Glomerular visceral epithelial cell (primary cell): Measurements from ENCODE around the gene AHCY.
"Not testable (repeated sequence)": the region's sequence is repeated elsewhere in the genome, so short reads cannot be mapped to it uniquely, and the experiment has no call there.

Experiments used
- DNase-seq: peaks from one replicate; pipeline ENCODE4 v3.0.0-alpha.2; 2016; ENCODE audit errors: extremely low spot score

The AHCY gene

DNA sequence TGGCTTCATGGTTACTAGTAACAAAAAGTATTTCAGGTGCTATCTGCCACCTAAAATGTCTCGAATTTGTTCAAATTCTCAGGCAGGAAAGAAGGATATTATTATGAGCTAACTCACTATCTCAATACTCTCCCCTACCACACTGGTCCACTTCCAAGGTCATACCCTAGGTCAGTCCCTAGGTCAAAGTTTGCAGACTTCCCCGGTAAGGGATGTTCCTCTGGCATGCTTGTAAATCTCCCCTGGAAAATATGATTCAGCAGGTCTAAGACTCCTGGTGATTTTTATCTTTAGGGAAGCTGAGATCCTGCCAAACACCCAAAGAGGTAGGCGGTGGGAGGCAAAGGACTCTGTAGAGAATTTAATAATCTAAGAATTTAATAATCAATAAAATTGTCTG, 6.7 kb downstream of the AHCY start:
- DNase-seq: no peak

DNA sequence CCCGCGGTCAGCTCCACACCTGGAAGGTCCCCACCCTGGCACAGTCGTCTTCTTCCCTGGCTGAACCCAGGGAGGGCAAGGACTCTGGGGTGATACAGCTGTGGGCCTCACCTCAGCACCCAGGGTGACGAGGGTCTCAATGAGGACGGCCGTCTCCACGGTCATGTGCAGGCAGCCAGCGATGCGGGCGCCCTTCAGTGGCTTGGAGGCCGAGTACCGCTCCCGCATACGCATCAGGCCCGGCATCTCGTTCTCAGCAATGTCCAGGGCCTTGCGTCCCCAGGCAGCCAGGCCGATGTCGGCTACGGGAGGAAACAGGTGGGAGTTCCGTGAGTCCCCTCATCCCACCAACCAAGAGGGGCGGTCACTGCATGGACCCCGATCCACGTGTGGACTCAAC, 7.9 kb downstream of the AHCY start:
- no peak for DNase-seq

DNA sequence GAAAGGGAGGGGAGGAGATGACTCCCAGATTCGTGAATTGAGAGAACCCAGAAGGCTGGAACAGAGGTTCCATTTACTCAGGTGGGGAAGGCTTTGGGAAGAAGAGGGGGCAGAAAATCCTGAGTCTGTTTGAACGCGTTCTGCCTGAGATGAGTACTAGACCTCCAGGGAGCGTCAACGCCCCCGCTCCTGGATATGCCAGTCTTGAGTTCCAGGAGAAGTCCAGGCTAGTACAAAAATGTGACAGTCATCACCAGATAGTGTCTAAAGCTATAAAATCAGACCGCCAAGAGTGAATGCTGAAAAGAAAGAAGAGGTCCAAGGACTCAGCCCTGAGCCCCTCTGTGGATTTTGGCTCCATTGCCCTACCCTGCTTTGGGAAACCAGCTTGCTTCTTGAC, 8.6 kb downstream of the AHCY start:
- DNase-seq: no peak

DNA sequence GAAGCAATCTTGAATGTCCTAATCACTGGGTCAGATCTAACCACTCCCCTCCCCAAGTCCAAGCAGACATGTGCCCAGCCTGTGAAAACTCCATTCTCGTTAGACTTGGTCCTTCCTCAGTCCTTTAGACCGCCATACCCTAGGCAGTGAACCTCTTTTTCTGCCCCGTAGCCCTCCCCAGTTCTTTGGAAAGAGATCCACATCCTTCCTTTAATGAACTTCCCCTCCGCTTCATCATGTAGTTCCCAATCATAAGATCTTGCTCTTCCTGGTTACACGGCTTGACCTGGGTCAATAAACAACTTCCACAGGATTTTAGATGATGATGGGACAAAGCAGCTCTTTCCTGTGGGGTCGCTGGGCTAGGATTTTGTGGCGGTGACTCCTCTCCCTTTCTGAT, 9.6 kb downstream of the AHCY start:
- no peak for DNase-seq

DNA sequence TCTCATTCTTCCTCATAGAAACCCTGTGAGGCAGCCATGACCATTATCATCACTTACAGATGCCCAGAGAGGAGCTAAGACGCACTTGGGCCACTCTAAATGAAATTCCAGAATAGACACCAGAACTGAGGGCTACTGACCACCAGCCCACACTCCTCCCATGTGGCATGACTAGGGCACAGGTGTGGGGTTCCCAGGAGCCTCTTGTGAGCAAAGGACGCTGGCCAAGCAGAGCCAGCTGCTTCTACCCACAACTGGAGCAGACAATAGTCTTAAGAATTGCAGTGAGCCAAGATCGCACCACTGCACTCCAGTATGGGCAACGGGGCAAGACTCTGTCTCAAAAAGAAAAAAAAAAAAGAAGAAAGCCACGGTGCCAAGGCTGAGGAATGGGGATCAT, 10.0 kb downstream of the AHCY start:
- DNase-seq: no peak

DNA sequence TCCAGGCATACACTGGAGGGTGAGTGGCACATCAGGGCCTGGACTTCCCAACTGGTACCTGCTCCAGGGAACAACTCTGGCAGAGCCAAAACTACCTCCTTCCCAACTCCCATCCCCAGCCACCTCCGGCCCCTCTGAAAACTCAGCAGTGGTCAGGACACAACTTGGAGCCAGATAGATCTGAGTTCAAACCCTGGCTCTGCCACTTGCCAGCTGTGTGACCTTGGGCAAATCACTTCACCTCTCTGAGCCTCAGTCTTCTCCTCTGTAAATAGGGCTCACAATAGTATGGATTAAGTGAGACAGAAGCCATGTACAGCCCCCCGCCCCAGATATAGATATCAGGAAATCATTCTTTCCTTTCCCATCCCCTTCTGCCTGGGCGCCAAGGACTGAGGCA, 10.7 kb downstream of the AHCY start:
- no peak for DNase-seq

DNA sequence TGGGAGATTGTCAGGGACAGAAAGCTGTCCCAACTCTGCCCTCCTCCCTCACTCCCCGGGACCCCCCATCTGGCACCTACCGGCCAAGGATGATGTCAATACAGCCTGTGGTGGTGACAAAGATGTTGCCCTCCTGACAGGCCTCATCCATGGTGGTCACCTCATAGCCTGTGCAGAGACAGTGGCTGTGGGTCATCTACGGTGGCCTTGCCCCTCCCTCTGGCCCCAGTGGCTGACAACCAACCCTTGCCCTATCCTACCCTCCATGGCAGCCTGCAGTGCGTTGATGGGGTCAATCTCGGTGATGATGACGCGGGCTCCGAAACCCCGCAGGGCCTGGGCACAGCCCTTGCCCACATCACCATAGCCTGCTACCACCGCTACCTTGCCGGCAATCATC, 12.7 kb downstream of the AHCY start:
- DNase-seq: no peak

DNA sequence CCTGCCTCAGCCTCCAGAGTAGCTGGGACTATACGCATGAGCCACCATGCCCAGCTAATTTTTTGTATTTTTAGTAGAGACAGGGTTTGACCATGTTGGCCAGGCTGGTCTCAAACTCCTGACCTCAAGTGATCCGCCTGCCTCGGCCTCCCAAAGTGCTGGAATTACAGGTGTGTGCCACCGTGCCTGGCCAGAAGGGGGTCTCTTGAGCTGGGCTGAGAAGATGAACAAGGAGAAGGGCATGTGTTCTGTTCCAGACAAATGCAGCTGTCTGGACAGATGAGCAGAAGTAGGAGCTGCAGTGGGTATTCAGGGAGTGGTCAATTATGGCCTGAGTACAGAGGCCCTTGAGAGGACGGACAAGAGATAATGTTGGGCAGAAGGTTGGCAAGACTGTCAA, 15.7 kb downstream of the AHCY start:
- DNase-seq: not testable (repeated sequence)

DNA sequence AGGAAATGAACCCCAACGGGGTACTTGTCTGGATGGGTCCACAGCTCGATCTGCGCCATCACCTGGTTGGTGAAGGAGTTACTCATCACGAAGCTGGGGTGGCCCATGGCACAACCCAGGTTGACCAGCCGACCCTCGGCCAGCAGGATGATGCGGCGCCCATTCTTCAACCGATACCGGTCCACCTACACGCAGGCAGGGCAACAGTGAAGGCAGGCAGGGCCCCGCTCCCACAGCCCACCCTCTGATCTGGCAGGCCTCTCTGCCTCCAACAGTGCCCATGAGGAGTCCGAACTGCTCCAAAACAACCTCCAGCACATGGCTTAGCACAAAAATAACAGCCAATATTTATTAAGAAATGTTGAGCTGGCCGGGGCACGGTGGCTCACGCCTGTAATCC, 17.7 kb downstream of the AHCY start:
- no peak for DNase-seq

DNA sequence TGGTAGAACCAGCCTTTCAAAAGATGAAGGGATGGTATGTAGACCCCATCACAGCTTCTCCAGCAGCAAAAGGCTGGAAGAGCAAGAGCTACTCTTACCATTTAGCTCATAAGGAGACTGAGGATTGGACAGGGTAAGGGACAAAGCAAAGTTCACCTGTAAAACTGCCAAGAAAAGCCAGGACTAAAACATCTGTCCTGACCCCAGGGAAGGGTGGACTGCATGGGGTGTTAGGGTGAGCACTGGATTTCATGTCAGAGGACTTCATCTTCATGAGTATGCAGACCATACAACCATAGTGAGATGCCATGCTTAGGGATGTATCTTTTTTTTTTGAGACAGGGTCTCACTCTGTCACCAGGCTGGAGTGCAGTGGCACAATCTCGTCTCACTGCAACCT, 19.3 kb downstream of the AHCY start:
- no peak for DNase-seq

DNA sequence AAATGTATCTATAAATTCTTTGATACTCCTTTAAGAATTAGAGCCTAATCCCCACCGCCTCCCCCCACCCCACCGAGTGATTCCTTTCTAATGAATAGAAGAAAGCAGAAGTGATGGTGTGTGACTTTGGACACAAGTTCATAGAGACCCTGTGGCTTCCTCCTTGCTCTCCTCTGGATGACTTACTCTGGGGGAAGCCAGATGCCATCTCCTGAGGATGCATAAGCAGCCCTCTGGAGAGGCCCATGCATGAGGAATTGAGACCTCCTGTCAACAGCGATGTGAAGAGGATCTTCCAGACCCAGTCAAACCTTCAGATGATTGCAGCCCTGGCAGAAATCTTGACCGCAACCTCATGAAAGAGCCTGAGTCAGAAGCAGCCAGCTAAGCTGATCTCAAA, 21.1 kb downstream of the AHCY start:
- DNase-seq: no peak

DNA sequence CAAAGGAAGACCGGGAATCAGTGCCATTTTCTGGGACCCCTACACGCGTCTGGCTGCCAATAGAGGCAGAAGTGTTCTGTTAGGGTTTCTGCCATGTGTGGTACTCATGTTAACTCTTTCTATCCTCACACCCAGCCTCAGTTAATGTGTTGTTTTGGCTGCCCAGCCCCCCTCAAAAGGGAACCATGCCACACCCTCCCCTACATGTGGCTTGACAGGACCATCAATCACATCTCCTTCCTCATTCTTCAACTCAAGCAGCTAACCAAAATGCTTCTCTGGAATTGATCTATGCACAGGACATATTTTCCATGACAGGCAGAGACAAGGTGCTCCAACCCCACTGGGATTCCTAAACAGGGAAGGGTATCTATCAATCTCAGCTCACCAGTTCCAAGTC, 22.0 kb downstream of the AHCY start:
- DNase-seq: no peak

DNA sequence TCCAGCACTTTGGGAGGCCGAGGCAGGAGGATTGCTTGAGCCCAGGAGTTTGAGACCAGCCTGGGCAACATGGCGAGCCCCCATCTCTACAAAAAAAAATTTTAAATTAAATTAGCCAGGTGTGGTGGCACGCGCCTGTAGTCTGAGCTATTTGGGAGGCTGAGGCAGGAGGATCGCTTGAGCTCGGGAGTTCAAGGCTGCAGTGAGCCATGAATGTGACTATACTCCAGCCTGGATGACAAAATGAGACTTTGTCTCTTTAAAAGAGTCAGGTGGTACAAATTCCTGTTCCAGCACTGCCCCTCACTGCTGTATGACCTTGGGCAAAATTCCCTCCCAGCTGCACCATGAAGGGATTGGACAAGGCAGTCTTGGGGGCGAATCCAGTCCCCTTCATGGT, 28.5 kb downstream of the AHCY start:
- no peak for DNase-seq

DNA sequence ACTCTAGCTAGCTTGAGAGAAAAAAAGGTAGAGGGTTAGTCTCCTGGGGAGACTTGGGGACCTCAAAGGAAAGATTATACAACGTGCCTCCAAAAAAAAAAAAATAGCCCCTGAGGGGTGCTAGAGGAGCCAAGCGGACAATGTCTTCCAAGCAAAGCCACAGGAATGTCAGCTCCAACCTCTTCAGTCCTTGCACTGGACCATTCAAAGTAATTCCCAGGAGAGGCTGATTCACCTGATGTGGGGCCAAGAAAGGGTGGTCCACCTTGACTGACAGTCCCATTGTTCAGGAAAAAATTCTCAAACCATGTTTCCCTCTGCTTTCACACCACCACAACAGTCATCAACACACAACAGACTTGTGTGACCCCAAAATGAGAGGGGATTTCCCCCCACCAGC, 31.2 kb downstream of the AHCY start:
- peak; percentile 53 for DNase-seq

DNA sequence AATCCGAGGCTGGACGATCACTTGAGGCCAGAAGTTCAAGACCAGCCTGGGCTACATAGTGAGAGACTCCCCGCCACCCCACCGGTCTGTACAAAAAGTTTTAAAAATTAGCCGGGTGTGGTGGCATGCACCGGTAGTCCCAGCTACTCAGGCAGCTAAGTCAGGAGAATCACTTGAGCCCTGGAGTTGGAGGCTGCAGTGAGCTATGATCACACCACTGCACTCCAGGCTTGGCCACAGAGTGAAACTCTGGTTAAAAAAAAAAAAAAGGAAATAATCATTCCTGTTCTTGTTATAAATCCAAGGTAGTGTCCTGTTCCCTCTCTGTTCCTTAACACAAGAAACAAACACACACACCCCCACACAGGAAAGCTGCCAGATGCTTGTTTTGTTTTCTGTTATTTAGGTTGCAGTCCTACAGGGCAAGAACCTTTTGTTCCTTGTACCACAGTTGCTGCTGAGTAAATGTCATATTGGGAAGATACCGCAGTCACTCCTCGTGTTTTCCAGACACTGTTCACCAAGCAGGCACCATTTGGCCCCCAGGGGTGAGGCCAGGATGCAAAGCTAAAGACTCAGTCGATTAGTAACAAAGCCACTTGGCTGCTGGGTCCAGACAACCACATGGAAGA, 33.0 kb downstream of the AHCY start:
- no peak for DNase-seq

DNA sequence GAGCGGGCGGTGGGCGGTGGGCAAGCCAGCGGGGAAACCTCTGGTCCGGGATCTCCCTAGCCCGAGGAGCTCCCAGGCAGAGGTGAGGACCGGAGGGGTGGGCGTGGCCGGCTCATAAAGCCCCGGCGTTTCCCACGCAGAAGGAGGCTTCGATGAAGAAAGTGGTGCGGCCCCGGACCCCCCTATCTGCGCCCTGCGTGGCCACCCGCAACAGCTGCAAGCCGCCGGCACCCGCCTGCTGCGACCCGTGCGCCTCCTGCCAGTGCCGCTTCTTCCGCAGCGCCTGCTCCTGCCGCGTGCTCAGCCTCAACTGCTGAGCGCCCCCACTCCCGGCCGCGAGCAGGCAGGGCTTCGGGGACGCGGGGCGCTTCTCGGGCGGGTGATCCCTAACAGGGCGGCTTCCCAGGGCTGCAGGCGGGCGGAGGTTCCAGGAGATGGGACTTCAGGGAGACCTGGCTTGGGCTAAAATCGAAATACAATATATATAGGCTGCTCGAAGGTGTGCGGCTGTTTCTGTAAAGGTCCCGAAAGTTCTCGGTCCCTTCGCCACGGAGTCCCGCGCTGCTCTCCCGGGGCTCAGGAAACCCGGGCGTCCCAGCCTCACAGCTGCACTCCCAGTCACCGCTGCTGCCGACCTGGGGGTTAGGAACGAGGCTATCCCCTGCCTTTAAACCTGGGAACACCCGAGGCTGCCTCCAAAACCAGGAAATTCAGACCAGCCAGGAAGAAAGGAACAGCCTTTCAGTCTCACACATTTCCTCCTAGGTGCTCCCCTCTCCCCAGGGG, 34.1 kb downstream of the AHCY start:
- DNase-seq: no peak

DNA sequence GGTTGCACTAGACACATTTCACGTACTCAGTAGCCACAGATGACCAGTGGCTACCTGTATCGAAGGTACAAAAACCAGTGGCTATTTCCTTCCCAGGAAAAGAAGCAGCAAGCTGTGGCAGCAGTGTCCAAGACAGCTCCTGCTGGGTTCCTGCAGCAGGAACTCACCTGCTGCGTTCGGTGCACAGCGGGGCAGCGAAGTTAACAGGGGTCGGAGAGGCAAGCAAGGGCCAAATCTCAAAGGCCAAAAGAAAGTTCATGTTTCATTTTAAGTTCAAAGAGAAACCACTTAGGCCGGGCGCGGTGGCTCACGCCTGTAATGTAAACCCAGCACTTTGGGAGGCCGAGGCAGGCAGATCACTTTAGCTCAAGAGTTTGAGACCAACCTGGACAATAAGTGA, 35.0 kb downstream of the AHCY start:
- no peak for DNase-seq

DNA sequence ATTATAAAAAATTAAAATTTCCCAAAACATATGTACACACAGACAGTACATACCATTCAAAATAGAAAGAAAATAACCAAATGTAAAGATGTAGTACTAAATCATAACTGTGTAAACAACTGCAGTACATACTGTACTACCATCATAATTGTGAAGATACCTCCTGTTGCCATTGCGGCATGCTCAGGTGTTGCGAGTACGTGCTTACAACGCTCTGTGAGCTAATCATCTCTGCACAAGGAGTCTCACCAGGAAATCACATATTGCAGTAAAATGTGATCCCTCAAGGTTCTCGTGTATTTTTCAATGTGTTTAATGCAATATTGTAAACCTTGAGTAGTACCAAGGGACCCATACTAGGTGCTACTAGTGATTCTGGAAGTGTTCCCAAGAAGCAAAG, 39.0 kb downstream of the AHCY start:
- DNase-seq: no peak

DNA sequence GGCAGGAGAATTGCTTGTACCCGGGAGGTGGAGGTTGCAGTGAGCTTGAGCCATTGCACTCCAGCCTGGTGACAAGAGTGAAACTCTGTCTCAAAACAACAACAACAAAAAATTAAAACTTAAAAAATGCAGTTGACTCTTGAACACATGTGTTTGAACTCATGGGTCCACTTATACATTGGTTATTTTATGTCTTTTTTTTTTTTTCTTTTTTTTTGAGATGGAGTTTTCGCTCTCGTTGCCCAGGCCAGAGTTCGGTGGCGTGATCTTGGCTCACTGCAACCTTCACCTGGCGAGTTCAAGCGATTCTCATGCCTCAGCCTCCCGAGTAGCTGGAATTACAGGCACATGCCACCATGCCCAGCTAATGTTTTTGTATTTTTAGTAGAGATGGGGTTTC, 39.7 kb downstream of the AHCY start:
- DNase-seq: not testable (repeated sequence)

DNA sequence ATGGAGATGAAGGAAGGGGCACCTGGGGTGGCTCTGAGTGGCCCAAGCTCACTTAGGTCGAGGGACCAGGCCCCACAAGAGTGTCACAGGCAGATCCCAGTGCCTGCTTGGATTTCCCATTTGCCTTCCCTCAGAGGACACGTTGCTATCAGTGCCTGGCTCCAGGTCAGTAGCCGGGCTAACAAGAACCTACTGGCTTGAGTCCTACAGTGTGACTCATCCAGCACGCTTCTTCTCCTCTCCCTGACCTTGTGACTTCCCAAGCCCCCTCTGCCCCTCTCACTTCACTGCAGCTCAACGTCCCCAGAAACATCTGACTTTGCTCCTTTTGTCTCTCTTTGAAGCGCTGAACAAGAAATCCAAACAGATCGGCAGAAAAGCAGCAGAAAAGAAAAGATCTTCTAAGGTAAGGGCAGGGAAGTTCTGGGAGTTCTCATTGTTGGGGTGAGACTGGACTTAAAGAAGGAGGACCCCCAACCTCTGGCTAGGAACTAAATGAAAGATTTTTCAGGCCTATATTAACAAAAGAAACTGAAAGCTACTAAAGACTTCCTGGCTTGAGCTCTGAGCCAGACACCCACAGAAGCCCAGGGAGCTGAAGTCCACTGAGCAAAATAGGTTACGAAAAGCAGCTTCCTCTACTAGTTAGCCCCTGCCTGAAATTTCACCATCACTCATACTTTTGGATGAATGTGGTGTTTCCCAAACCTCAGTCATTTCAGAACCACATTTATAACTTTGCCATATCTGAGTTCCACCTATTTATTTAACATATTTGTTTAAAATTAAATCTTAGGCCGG, 40.5 kb downstream of the AHCY start:
- peak; percentile 40 for DNase-seq

DNA sequence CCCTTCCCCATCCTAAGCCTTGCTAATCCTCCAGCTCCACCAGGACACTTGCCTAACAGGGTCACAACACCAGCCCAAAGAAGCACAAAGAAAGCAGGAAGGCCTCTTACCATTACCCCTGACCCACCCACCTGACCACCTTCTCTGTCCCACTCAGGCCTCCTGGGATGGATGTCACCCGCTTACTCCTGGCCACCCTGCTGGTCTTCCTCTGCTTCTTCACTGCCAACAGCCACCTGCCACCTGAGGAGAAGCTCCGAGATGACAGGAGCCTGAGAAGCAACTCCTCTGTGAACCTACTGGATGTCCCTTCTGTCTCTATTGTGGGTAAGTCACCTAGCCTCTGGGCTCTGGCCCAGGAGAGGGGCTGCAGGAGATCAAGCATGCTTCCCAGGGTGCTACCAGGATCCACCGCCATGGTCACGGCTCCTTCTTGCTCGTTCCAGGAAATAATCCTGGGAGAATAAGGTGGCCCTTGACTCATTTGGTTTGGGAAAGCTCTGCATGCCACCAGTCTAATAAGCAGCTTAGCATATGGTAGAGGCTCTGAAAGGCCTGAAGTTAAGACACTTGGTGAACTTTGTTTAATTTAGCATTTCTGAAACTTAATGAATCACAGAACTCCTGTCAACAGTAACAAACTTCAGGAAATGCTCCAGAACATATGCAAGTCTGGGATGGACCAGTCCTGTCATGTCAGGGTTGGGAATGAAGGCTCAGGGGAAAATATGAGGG, 42.8 kb downstream of the AHCY start:
- DNase-seq: no peak

DNA sequence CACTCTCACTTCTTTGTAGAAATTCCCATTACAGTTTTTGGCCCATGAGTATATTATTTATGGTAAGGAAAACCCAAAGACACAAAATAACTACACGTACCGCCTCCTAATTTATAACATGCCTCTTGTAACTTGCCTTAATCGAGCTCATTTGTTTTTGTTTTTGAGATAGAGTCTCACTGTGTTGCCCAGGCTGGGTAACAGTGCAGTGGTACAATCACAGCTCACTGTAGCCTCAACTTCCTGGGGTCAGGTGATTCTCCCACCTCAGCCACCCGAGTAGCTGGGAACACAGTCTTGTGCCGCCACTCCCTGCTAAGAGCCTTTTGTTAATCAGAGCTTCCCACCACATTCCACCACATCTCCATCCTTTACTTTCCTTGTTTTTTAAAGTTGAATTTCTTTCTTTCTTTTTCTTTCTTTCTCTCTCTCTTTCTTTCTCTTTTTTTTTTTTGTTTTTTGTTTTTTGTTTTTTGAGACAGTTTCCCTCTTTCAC, 46.5 kb downstream of the AHCY start:
- no peak for DNase-seq
